Measurements from ENCODE around the gene ANTXRL. TPM values are rescaled to one million over a fixed set of nuclear protein-coding genes. Genes with fewer than 3 reads are reported as not detected.

The ANTXRL gene
- total RNA-seq = not detected in 2 replicates

DNA sequence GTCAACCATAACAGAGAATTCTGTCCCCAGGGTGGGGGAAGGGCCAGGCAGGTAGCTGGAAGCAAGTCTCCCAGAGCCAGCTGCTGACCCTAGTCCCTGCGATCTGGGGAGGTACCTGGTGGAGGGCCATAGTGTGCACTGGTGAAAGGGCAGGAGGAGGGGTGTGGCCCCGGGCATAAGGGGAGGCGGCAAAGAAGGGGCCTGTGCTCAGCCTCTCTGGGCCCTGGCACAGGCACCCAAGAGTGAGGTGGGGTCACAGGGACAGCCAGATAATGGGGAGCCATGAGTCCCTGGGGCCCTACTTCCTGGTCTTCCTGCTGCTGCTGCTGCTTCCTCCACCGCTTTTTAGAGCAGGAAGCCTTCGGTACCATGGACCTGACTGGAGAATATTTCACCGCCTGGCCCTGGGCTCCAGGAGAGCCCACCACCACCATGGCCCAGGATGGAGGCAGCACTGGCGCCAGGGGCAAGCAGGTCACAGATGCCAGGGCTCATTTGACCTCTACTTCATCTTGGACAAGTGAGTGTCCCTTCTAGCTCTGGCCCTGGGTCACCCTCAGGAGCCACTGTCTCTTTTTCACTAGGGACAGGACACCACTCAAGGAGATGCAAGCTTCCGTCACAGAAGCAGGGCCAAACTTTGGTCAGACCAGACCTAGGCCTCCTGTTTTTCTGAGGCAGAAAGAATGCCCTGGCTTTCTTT lies at the start of gene ANTXRL:
Gene ANTXRL, plus strand, starts transcription at position 7 of the 703 bp plus-strand sequence. Its CDS starts 266 bp downstream, at position 273.

DNA sequence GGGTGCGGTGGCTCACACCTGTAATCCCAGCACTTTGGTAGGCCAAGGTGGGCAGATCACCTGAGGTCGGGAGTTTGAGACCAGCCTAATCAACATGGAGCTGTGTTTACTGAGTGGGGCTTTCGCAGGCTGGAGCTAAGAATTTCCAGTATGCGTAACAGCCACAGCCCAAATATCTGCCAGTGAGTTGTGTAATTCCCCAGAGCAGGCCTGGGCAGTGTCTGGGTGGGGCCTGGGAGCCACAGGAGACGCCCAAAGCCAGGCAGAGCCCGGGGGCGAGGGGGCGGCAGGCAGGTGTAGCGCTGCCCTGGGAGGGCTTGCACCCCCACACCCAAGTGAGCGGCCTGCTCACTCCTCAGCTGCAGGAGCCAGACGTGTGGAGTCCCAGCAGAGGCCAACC lies 88.6 kb downstream of the ANTXRL start, which contains the start of gene ANXA8L1:
Gene ANXA8L1, plus strand, starts transcription at position 371 of the 400 bp plus-strand sequence. CDS start 76 bp downstream, outside the sequence.

Other genes starting within 250 kb of the ANTXRL start
- gene MSMB, start 240.7 kb upstream of the ANTXRL start, total RNA-seq = not detected in 2 replicates
- not detected in 2 replicates for gene ANXA8L1, start 88.8 kb downstream of the ANTXRL start, total RNA-seq
- gene NPY4R, start 179.0 kb downstream of the ANTXRL start, total RNA-seq = not detected in 2 replicates

Measured in epithelial cell of umbilical artery (primary cell).